Sigmoid colon (tissue), 7 donors: ENCODE data around the gene PAXX. TPM values are rescaled to one million over a fixed set of nuclear protein-coding genes. Genes with fewer than 3 reads are reported as not detected.

Experiments used
- DNase-seq: peaks from one replicate; pipeline ENCODE4 v3.0.0-alpha.2; 2019
- H3K27ac ChIP-seq, 4 donors: fragments of 200-600 bp; sonication (generic); one replicate each; pipeline ENCODE4 v1.5.1; 2016 to 2019; ENCODE audit warnings: mild to moderate bottlenecking in 1 of 4
- H3K27me3 ChIP-seq, 3 donors: fragments of 200-600 bp; sonication (generic); one replicate each; pipeline ENCODE4 v1.5.1; 2019; ENCODE audit warnings: mild to moderate bottlenecking in 1 of 3
- H3K36me3 ChIP-seq, 4 donors: fragments of 200-600 bp; sonication (generic); one replicate each; pipeline ENCODE4 v1.5.1; 2016 to 2019
- H3K4me1 ChIP-seq, 4 donors: fragments of 200-600 bp; sonication (generic); one replicate each; pipeline ENCODE4 v1.5.1; 2017 to 2019
- H3K4me3 ChIP-seq, 4 donors: fragments of 200-600 bp; sonication (generic); one replicate each; pipeline ENCODE4 v1.5.1; 2017 to 2019; ENCODE audit warnings: mild to moderate bottlenecking in 2 of 4, moderate library complexity in 1 of 4
- H3K9me3 ChIP-seq, 4 donors: fragments of 200-600 bp in 3 of 4; sonication (generic) in 3 of 4; one replicate each; pipeline versions ENCODE4 v1.5.1 to v1.6.1; 2013 to 2019
- EP300 ChIP-seq, 4 donors: sonication (generic); formaldehyde crosslinking; IDR thresholded peaks; one replicate each; pipeline ENCODE4 v1.6.1; 2017; ENCODE audit warnings: antibody characterized with exemption in 4 of 4
- POLR2A ChIP-seq, 2 donors: fragments of 450-650 bp; IDR thresholded peaks; one replicate each; pipeline ENCODE4 v1.6.1; 2016; ENCODE audit warnings: antibody characterized with exemption in 2 of 2, mild to moderate bottlenecking in 2 of 2, moderate library complexity in 2 of 2
- POLR2AphosphoS5 ChIP-seq, 4 donors: sonication (generic); formaldehyde crosslinking; IDR thresholded peaks; one replicate each; pipeline ENCODE4 v1.6.1; 2017; ENCODE audit warnings: antibody characterized with exemption in 4 of 4
- WGBS, 2 donors: extraction: QIAGEN DNeasy Blood & Tissue Kit; methylation state at CpG; one replicate each; pipeline ENCODE4 v1.1.7; 2013; 5-methylcytosine and 5-hydroxymethylcytosine counted together
- intact Hi-C: fragments of 100-400 bp; cut with DNase I; formaldehyde crosslinking; loops from one replicate; pipeline ENCODE4 v1.15.1; 2023
- polyA plus RNA-seq, 3 donors: library from polyadenylated mRNA; stranded (reverse); fragments of 200-250 nt; gene quantifications; one replicate each; pipeline ENCODE4 v1.2.3, GENCODE V29; 2013
- total RNA-seq, 4 donors: library from RNA; depleted of rRNA; stranded (reverse); fragments of >200 nt; gene quantifications; one replicate each; pipeline ENCODE4 v1.1.0, GENCODE V29; 2016
- TF ChIP-seq, protein P1 (sequence below), 4 experiments: fragments of 450-650 bp in 3 of 4; fragments of 200-600 bp in 1 of 4; IDR thresholded peaks; one replicate each; pipeline ENCODE4 v1.5.1; 2016 to 2019; ENCODE audit warnings: antibody characterized with exemption in 4 of 4, mild to moderate bottlenecking in 3 of 4, moderate library complexity in 2 of 4
- donor health status: healthy with polysubstance abuse.
- donor health status: Bipolar disorder and iron deficiency.
- donor health status: healthy.

PAXX gene
- total and polyA plus RNA-seq, 7 donors: 28.0 to 80.9 (median 36.3) TPM

GRCh38 chr9:137012694-137013570 is 20.7 kb downstream of the PAXX start:
- WGBS, 2 donors: 91 to 94% methylated on average over 67 of the region's 67 CpGs
- no peak for DNase-seq
- intact Hi-C loops: no loop called here
- Histone ChIP-seq H3K4me1 (no peaks in the 10 kb centered on the region), H3K9me3 (no peaks in the 10 kb centered on the region), H3K27ac (no peak overlapping the region), H3K4me3 (no peak overlapping the region), H3K36me3 (peaks cover 0 to 78% (median 23%) of the 10 kb centered on the region in 4 donors), H3K27me3 (no peaks in the 10 kb centered on the region)
- TF ChIP-seq, protein P1, sequence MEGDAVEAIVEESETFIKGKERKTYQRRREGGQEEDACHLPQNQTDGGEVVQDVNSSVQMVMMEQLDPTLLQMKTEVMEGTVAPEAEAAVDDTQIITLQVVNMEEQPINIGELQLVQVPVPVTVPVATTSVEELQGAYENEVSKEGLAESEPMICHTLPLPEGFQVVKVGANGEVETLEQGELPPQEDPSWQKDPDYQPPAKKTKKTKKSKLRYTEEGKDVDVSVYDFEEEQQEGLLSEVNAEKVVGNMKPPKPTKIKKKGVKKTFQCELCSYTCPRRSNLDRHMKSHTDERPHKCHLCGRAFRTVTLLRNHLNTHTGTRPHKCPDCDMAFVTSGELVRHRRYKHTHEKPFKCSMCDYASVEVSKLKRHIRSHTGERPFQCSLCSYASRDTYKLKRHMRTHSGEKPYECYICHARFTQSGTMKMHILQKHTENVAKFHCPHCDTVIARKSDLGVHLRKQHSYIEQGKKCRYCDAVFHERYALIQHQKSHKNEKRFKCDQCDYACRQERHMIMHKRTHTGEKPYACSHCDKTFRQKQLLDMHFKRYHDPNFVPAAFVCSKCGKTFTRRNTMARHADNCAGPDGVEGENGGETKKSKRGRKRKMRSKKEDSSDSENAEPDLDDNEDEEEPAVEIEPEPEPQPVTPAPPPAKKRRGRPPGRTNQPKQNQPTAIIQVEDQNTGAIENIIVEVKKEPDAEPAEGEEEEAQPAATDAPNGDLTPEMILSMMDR (IDR thresholded peaks at IDR 0.05): no peak
- TF ChIP-seq EP300 (IDR thresholded peaks at IDR 0.05) (no peak), POLR2A (IDR thresholded peaks at IDR 0.05) (no peak), POLR2AphosphoS5 (IDR thresholded peaks at IDR 0.05) (no peak)

- Histone ChIP-seq H3K36me3 (peaks cover 0 to 79% (median 23%) of the 10 kb centered on the region in 4 donors), H3K4me3 (no peak overlapping the region), H3K4me1 (no peaks in the 10 kb centered on the region), H3K27ac (no peak overlapping the region), H3K27me3 (no peaks in the 10 kb centered on the region), H3K9me3 (no peaks in the 10 kb centered on the region)
- no peak for DNase-seq
- WGBS, 2 donors: 97 to 98% methylated on average over 20 of the region's 20 CpGs
- TF ChIP-seq POLR2AphosphoS5 (IDR thresholded peaks at IDR 0.05) (no peak), EP300 (IDR thresholded peaks at IDR 0.05) (no peak), POLR2A (IDR thresholded peaks at IDR 0.05) (no peak)
- TF ChIP-seq, protein P1 (IDR thresholded peaks at IDR 0.05): no peak
- intact Hi-C loops: no loop called here
Measured at GRCh38 chr9:137013571-137013940, 21.3 kb downstream of the PAXX start.

DNA sequence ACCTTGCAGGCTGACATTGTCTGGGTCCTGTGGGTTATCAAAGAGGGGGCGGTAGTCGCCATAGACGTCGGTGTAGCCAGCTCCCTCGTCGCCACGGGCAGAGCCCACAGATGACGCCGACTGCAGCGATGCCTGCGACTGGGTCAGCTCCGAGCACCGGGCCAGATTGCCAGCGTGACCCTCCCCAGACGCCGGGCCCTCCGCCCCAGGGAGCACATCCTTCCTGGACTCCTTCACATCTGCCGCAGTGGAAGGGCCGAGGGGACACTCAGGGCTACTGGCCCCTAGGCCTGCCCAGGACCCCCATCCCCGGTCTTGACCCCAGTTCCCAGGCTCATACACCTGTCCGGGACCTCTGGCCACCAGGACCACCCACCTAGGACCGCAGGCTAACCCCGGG is 21.9 kb downstream of the PAXX start:
- WGBS, 2 donors: 90 to 92% methylated on average over 23 of the region's 23 CpGs
- no peak for TF ChIP-seq POLR2A (IDR thresholded peaks at IDR 0.05)
- TF ChIP-seq, protein P1 (IDR thresholded peaks at IDR 0.05): no peak
- H3K27me3 ChIP-seq: no peaks in the 10 kb centered on the region
- H3K36me3 ChIP-seq: peaks cover 0 to 79% (median 23%) of the 10 kb centered on the region in 4 donors
- no peak overlapping the region for H3K27ac ChIP-seq
- H3K4me1 ChIP-seq: no peaks in the 10 kb centered on the region
- H3K9me3 ChIP-seq: no peaks in the 10 kb centered on the region
- DNase-seq: no peak
- intact Hi-C loops: no loop called here
- H3K4me3 ChIP-seq: no peak overlapping the region

DNA sequence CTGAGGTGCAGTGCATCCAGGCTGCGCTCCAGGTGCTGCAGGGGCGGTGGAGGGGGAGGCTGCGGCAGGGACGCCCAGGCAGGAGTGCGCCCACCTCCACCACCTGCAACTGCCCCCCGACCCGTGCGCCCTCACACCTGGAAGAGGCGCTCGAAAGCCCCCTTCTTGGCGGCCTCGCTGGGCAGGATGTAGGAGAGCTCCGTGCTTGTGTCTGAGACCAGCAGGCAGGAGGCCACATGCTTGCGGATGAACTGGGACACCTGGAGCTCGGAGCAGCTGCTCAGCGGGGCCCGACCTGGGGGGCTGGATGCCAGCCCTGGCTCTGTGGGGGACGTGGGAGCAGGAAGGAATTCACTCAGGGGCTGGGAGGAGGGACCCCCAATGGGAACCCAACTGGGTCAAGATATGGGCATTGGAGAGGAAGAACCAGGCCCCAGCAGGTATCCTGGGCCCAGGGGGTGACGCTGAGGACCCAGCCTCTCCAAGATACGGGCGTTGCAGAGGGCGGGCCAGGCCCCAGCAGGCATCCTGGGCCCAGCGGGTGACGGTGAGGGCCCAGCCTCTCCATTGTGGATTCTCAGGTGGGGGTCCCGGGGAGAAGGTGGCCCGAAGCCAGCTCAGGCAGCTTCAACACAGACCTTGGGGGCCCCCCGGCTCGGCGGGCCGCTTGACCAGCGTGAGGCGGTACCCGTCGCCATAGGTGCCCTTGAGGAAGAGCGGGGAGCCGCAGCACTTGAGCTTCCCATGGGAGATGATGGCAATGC is 22.7 kb downstream of the PAXX start:
- intact Hi-C loops: no loop called here
- H3K27ac ChIP-seq: no peak overlapping the region
- no peaks in the 10 kb centered on the region for H3K27me3 ChIP-seq
- H3K9me3 ChIP-seq: no peaks in the 10 kb centered on the region
- no peak overlapping the region for H3K4me3 ChIP-seq
- WGBS, 2 donors: 97% methylated on average over 36 of the region's 36 CpGs
- peaks cover 0 to 71% (median 22%) of the 10 kb centered on the region in 4 donors for H3K36me3 ChIP-seq
- H3K4me1 ChIP-seq: no peaks in the 10 kb centered on the region
- no peak for DNase-seq
- TF ChIP-seq POLR2AphosphoS5 (IDR thresholded peaks at IDR 0.05) (no peak), EP300 (IDR thresholded peaks at IDR 0.05) (no peak), POLR2A (IDR thresholded peaks at IDR 0.05) (no peak)
- TF ChIP-seq, protein P1 (IDR thresholded peaks at IDR 0.05): no peak
